GM18907 (cell line): ENCODE measurements around the gene HLTF.
A peak's percentile ranks its signal among the peaks of the same experiment; 100 is the strongest.

Experiments
- ATAC-seq: cut with Tn5 transposase; IDR thresholded peaks from one replicate; pipeline ENCODE4 v1.9.1; 2021; ENCODE audit warnings: mild to moderate bottlenecking, moderate library complexity; ENCODE audit not compliant: unreplicated experiment

The HLTF gene

GRCh38 chr3:149018247-149018646, 68.1 kb downstream of the HLTF start:
- ATAC-seq: no peak

GRCh38 chr3:149016669-149017541, 69.4 kb downstream of the HLTF start:
- no peak for ATAC-seq

GRCh38 chr3:149016242-149016641, 70.1 kb downstream of the HLTF start:
- ATAC-seq: no peak

GRCh38 chr3:149015393-149015792, 70.9 kb downstream of the HLTF start:
- no peak for ATAC-seq

- ATAC-seq: no peak
Observed at GRCh38 chr3:149013726-149014125, 72.6 kb downstream of the HLTF start.

- ATAC-seq: no peak
Observed at GRCh38 chr3:149011676-149012075, 74.7 kb downstream of the HLTF start.

- ATAC-seq: no peak
Observed at GRCh38 chr3:149010966-149011365, 75.4 kb downstream of the HLTF start.

- no peak for ATAC-seq
Observed at GRCh38 chr3:149010504-149010951, 75.8 kb downstream of the HLTF start.

- peak; percentile 95 for ATAC-seq
Observed at GRCh38 chr3:149009732-149010131, 76.6 kb downstream of the HLTF start.

GRCh38 chr3:149007567-149008257, 78.6 kb downstream of the HLTF start:
- no peak for ATAC-seq

GRCh38 chr3:149005416-149005815, 80.9 kb downstream of the HLTF start:
- ATAC-seq: no peak

- ATAC-seq: no peak
Observed at GRCh38 chr3:149004622-149005021, 81.7 kb downstream of the HLTF start.

- ATAC-seq: peak; percentile 84
Observed at GRCh38 chr3:149003653-149004305, 82.6 kb downstream of the HLTF start.

- ATAC-seq: no peak
Observed at GRCh38 chr3:149001727-149002126, 84.6 kb downstream of the HLTF start.

- no peak for ATAC-seq
Observed at GRCh38 chr3:149000206-149000745, 86.1 kb downstream of the HLTF start.

GRCh38 chr3:148999806-149000205, 86.5 kb downstream of the HLTF start:
- peak; percentile 45 for ATAC-seq

GRCh38 chr3:148998715-148999423, 87.5 kb downstream of the HLTF start:
- peak; percentile 41 for ATAC-seq

GRCh38 chr3:148998297-148998696, 88.0 kb downstream of the HLTF start:
- ATAC-seq: no peak

GRCh38 chr3:148997623-148998022, 88.7 kb downstream of the HLTF start:
- ATAC-seq: no peak

- no peak for ATAC-seq
Observed at GRCh38 chr3:148992635-148993255, 93.6 kb downstream of the HLTF start.
